ENCODE results near the gene ABO.
"Not testable (repeated sequence)": the region's sequence is repeated elsewhere in the genome, so short reads cannot be mapped to it uniquely, and the experiment has no call there.

Gene ABO

GRCh38 chr9:133261753-133262120 is 13.3 kb downstream of the ABO start:
- no peak for DNase-seq

DNA sequence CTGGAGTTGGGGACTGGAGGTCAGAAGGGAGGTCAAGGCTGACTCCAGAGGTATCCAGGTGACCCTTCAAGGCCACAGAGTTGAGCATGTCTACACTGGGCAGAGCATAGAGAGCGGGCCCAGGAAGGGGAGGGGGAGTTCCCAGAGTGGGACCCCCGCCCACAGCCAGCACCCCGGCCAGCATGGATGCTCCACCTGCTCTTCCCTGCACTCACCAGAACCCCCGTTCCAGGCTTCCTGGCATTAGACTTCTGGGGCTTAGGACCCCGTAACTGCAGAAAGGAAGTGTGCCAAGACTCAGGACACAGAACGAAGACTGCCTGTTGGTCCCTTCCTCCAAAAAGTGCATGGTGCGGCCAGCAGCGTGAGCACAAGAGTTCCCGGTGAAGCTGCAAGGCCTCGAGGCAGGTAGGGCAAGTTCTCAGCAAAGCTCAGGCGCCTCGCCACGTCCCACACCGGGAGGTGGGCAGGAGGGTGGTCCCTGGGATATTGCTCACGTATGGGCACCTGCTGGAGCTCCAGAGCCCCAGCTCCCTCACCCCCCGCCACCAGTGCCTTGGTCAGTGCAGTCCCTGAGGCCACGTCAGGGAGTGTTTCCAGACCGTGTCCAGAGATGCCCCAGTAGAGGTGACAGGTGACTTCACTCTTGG is 13.8 kb downstream of the ABO start:
- DNase-seq, result no peak

GRCh38 chr9:133260334-133261102 is 14.5 kb downstream of the ABO start:
- DNase-seq, result no peak

DNA sequence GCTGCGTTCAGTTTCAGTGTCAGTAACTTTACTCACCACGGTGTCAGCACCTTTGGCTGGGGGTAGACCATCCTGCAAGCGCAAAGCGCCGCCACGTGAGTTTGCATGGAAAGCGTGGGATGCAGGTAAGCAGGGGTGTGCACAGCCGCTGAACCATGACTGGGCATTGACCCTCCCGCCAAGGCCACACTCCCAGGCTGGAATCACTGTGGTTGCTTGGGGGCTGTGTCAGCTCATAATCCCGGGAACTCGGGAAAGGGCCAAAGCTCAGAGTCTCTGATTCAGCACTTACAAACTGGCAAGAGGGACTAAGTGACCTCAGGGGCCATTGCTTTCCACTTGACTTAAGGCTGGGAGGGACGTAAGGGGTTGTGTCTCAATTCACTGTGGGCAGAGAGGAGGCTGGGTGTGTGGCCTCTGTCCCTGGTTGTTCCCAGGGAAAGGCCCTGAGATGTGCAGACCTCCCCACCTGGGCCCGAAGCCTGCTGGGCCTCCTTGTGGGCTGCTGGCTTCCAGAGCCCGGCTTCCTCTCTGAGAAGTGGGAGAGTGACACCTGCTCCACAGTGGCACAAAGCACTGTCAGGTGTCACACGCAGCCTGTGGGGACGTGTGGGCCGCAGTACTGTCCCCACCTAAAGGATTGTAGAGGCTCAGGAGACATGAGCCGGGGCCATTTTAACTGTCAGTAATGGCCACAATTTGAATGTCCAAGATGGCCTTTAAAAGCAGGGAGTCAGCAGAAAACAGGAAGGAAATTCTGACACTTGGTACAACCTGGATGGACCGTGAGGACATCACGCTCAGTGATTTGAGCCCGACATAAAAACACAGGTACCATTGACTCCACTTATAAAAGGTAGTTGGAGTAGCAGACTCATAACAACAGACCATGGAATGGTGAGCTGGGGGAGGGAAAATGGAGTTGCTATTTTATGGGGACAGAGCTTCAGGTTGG is 16.7 kb downstream of the ABO start:
- no peak for DNase-seq

DNA sequence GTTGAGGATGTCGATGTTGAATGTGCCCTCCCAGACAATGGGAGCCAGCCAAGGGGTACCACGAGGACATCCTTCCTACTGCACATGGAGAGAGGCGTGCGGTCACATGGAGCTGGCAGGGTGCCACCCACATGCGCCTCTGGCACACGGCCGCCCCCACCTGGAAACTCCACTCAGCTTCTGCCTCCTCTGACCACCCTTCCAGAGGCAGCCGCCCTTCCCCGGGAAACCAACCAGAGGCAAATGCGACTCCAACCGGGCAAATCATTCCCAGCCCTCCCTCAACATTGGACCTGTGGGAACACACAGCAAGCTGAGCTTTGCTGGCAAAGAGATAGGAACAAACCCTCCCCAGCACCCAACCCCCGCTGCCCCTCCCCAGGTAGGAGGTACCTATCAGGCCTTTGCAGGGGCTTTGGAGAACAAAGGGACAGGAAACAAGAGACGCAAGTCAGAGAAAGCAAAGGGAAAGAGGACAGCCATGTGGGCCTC is 17.5 kb downstream of the ABO start:
- DNase-seq, result no peak

DNA sequence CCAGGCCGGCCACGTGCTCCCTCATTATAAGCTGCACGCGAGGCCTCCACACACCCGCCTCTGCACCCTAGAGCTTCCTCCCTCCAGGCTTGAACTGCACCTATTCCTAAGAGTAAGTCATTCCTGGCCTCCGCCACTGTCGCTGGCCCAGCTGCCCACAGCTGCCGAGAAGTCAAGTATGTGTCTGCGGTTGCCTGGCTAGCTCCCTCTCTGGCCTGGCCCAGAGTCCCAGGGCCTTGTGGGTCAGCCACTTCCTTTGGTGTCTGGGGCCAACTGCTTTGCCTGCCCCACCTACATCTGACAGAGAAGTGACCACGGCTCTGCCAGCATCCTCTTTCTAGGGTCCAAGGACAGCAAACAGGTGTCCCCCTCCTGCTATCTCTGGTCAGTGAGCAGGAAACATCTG is 18.3 kb downstream of the ABO start:
- no peak for DNase-seq

DNA sequence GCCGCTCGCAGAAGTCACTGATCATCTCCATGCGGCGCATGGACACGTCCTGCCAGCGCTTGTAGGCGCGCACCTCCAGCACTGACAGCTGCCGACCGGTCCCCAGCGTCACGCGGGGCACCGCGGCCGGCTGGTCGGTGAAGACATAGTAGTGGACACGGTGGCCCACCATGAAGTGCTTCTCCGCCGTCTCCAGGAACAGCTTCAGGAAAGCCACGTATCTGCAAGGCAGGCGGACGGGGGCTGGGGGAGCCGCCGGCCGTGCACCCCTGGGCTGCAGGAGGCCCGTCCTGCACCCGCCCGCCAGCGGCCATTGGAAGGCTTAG is 18.9 kb downstream of the ABO start:
- no peak for DNase-seq

- no peak for DNase-seq
These were observed 19.4 kb downstream of the ABO start for GRCh38 chr9:133255371-133256135.

GRCh38 chr9:133254471-133254870 is 20.5 kb downstream of the ABO start:
- DNase-seq, result no peak

- no peak for DNase-seq
These were observed 21.7 kb downstream of the ABO start for GRCh38 chr9:133253268-133253667.

DNA sequence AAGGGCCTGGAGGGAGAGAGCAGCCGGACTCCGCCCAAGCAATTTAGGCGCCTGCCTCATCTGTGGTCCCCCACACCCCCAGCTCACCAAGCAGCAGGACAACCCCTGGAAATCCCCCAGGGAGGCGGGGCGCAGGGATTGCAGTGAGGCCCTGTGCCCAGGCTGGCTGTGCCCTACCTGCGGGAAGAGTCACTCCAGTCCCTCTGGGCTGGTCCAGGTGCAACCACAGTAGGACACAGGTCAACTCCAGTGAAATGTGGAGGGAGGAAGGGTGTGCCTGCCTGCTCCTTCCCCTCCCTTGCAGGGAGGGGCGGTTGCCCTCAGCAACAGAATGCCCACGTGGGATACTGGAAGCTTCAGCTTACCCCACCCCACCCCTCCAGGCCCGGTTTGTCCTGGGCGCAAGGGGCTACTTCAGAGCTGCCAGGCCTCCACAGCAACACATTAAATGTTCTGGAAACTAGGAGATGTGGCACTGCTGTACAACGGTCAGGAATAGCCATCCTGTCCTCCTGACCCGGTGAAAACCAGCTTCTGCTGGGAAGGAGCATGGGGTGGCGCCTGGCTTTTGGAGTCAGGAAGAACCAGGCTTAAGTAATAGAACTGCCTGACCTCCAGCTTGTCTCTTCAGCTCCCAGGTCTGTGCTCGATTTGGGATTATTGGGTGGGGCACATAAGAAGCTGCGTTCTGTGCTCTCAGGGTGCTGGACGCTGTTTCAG is 22.5 kb downstream of the ABO start:
- DNase-seq, result no peak

DNA sequence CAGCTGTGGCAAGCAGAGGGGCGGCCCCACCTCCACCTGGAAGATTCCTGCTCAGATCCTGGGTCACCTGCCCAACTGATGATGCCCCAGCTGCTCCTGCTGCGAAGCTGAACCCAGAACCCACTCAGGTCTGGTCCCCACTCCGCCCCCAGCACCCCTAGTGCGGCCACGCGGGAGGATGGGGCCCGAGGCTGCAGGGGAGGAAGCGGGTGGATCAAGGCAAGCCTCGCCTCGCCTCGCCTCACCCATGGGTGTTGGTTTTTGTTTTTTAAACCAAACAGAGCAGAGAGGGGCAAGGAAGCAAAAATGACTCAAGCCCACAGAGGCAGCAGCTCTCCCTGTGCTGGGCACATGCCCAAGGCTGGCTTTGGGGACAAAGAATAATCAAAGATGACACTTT is 23.2 kb downstream of the ABO start:
- DNase-seq, result no peak

DNA sequence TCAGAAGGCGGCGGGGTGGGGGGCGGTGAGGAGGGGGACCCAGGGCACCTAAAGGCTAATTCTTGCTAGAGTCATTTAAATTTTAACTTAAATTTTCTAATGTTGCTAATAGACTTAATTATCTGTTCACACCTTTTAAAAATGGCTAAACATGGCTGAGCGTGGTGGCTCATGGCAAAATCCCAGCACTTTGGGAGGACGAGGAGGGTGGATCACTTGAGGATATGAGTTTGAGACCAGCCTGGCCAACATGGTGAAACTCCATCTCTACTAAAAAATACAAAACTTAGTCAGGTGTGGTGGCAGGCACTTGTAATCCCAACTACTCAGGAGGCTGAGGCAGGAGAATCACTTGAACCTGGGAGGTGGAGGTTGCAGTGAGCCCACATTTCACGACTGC is 23.8 kb downstream of the ABO start:
- not testable (repeated sequence) for DNase-seq

- no peak for DNase-seq
These were observed 24.2 kb downstream of the ABO start for GRCh38 chr9:133250741-133251170.

DNA sequence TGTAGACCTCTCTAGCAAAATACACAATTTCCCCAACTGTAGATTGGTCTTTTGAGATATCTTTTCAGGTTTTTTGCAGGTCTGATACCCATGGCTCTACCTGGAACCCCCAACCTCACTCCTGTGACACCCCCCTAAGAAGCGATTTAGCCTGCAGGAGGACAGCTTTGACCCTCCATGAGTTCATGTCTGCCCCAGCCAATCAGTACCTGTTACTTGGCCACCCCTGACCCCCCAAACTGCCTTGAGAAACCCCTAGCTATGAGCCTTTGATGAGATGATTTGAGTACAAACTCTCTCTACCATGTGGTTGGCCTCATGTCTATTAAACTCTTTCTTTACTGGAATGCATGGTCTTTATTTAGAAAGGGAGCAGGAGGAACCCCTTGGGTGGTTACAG is 25.7 kb downstream of the ABO start:
- no peak for DNase-seq

GRCh38 chr9:133248726-133249295 is 26.2 kb downstream of the ABO start:
- no peak for DNase-seq

GRCh38 chr9:133247632-133248031 is 27.4 kb downstream of the ABO start:
- DNase-seq, result no peak

DNA sequence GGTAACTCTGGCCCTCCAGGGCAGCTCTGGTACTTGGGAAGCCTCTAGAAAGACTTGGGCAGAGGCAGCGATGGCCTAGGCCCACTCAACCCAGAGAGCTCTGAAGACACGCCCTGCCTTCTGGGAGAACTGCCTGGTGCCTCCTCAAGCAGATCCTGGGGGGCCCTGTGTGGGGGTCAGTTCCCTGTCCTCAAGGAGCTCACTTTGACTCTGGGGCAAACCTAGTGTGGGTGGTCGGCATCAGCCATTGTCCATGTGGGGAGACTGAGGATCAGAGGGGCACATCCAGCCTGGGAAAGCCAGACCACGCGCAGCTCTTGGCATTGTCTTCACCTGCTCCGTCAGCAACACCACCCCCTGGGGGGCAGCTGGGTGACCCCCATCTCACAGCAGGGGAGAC is 28.0 kb downstream of the ABO start:
- no peak for DNase-seq

- DNase-seq, result no peak
These were observed 28.4 kb downstream of the ABO start for GRCh38 chr9:133246562-133246961.

GRCh38 chr9:133242991-133243390 is 32.0 kb downstream of the ABO start:
- DNase-seq, result no peak

GRCh38 chr9:133242241-133242640 is 32.8 kb downstream of the ABO start:
- DNase-seq, result no peak
